HEK293T (cell line): ENCODE results near the gene KIAA1671.

Experiments used
- BHLHE40 ChIP-seq: fragments of 450-650 bp; IDR thresholded peaks from 2 replicates; pipeline ENCODE4 v1.6.1; 2016; ENCODE audit warnings: mild to moderate bottlenecking, moderate library complexity, borderline replicate concordance
- HDGF ChIP-seq: fragments of 450-650 bp; IDR thresholded peaks from 2 replicates; pipeline ENCODE4 v1.6.1; 2017; ENCODE audit warnings: antibody characterized with exemption, borderline replicate concordance
- L3MBTL2 ChIP-seq: fragments of 450-650 bp; conservative IDR thresholded peaks from 2 replicates; pipeline ENCODE4 v1.6.1; 2016; ENCODE audit warnings: mild to moderate bottlenecking
- LEF1 ChIP-seq: fragments of 450-650 bp; IDR thresholded peaks from 2 replicates; pipeline ENCODE4 v1.6.1; 2017; ENCODE audit warnings: mild to moderate bottlenecking, borderline replicate concordance
- SUZ12 ChIP-seq: fragments of 450-650 bp; IDR thresholded peaks from 2 replicates; pipeline ENCODE4 v1.6.1; 2016; ENCODE audit warnings: mild to moderate bottlenecking

- TF ChIP-seq LEF1, result no peak
- TF ChIP-seq HDGF, result no peak
- no peak for TF ChIP-seq BHLHE40
- no peak for TF ChIP-seq SUZ12
- no peak for TF ChIP-seq L3MBTL2
Measured at GRCh38 chr22:25016311-25016710, 63.8 kb downstream of the KIAA1671 start.
